Measurements from ENCODE around the gene ADAM10.
A peak's percentile ranks its signal among the peaks of the same experiment; 100 is the strongest.

ADAM10 gene

DNA sequence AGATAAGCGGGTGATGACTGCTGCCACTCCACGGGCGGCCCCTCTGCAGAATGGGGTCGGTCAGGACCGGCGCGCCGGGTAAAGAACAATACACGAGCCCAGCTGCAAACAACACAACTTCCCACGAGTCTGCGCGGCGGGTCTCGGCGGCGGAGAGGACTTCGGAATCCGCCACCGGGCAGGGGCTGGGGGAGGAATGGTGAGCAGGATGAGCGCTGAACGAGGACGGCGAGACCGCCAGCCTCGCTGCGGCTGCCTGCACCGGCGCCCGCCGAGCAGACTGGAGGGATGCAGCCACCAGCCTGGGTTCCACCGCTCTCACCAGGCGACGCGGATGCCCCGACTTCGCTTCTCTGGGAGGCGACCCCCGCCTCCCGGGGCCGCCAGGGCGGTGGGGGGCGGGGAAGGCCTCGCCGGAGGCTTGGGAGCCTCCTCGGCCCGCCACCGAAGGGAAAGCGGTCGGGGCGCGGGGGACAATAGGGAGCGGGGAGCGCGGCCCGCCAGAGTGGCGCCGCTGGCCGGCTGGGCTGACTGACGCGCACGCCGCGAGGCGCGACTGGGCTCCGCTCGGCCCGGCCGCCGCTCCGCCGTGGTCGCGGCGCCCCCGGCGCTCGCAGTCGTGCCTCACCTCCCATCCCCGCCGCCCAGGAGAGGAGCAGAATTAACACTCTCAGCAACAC lies 515 bp downstream of the ADAM10 start:
- no peak for TF ChIP-seq CTCF (IDR thresholded peaks at IDR 0.05; ENCODE audit: borderline replicate concordance, control extremely low read depth, extremely low read depth, insufficient read depth, missing control alignments)
- in situ Hi-C loops (cut with MboI; ENCODE audit: low sequenced_read_pairs, unreplicated experiment), result no loop called here
- DNase-seq (ENCODE audit: low spot score), result peak; percentile 44

DNA sequence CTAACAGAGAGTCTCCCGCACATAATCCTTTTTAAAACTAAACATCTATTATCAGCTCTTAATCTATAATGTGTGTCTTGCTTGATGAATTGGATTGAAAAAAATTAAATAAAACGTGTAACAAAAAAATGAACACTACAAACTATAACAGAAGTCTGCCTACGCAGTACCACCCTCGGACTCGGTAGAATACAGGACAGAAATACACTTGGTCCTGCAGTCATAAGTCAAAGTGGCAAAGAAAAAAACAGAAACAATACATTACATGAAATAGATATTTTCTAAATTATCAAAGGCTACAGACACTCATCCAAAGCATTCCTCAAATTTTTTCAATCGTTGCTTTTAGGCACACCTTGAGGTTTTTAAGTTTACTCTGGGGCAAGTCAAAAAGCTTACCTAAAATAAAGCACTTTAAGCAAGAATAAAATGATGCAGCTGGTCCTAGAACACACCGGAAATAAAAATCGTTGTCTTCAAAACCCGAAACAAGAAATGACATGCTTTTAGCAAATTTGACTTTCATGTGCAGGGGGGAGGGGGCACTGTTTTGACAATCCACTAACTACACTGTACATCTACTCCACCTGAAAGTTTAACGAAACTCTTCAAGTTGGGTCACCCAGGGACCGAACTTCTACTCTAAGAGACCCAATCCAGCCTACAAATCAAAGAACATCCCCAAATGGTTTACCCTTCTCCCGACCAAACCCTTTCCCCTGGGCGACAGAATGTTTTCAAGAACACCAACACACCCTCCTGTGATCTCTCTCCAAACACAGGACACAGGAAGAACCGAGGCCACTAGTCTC lies 1.3 kb downstream of the ADAM10 start:
- DNase-seq (ENCODE audit: low spot score), result peak; percentile 31
- no peak for TF ChIP-seq CTCF (IDR thresholded peaks at IDR 0.05; ENCODE audit: borderline replicate concordance, control extremely low read depth, extremely low read depth, insufficient read depth, missing control alignments)
- in situ Hi-C loops (cut with MboI; ENCODE audit: low sequenced_read_pairs, unreplicated experiment), result no loop called here

GRCh38 chr15:58746174-58746573 lies 3.3 kb downstream of the ADAM10 start:
- DNase-seq (ENCODE audit: low spot score), result no peak
- no peak for TF ChIP-seq CTCF (IDR thresholded peaks at IDR 0.05; ENCODE audit: borderline replicate concordance, control extremely low read depth, extremely low read depth, insufficient read depth, missing control alignments)
- in situ Hi-C loops (cut with MboI; ENCODE audit: low sequenced_read_pairs, unreplicated experiment), result no loop called here

GRCh38 chr15:58742819-58743502 lies 6.5 kb downstream of the ADAM10 start:
- TF ChIP-seq CTCF (IDR thresholded peaks at IDR 0.05; ENCODE audit: borderline replicate concordance, control extremely low read depth, extremely low read depth, insufficient read depth, missing control alignments), result no peak
- in situ Hi-C loops (cut with MboI; ENCODE audit: low sequenced_read_pairs, unreplicated experiment), result no loop called here
- DNase-seq (ENCODE audit: low spot score), result no peak

- in situ Hi-C loops (cut with MboI; ENCODE audit: low sequenced_read_pairs, unreplicated experiment), result no loop called here
- DNase-seq (ENCODE audit: low spot score), result no peak
- TF ChIP-seq CTCF (IDR thresholded peaks at IDR 0.05; ENCODE audit: borderline replicate concordance, control extremely low read depth, extremely low read depth, insufficient read depth, missing control alignments), result no peak
Observed at GRCh38 chr15:58742022-58742813, 7.3 kb downstream of the ADAM10 start.

- no peak for DNase-seq (ENCODE audit: low spot score)
- no peak for TF ChIP-seq CTCF (IDR thresholded peaks at IDR 0.05; ENCODE audit: borderline replicate concordance, control extremely low read depth, extremely low read depth, insufficient read depth, missing control alignments)
- in situ Hi-C loops (cut with MboI; ENCODE audit: low sequenced_read_pairs, unreplicated experiment), result no loop called here
Observed at GRCh38 chr15:58741032-58741431, 8.5 kb downstream of the ADAM10 start.

Measured in GM13976 (cell line).